Measurements from ENCODE around the gene ARTN. TPM values are rescaled to one million over a fixed set of nuclear protein-coding genes. Genes with fewer than 3 reads are reported as not detected.

The ARTN gene
- total RNA-seq, 3 donors from 2014 or later (not counting 1 experiment from before 2014, with no cell fraction given), result 1.4 TPM; not detected in 2

- Mint-ChIP-seq H3K27me3 (ENCODE audit: low read depth in 2 of 2) (no peaks in the 10 kb centered on the region), H3K4me1 (peaks cover 30 to 57% of the 10 kb centered on the region in 2 donors), H3K27ac (peak overlapping the region; percentile 88 to 98), H3K36me3 (no peaks in the 10 kb centered on the region), H3K9me3 (no peaks in the 10 kb centered on the region), H3K4me3 (peak overlapping the region; percentile 91)
- Histone ChIP-seq H3K4me3 (ENCODE audit: low read length) (peak overlapping the region; percentile 54), H3K27ac (ENCODE audit: low read length) (peak overlapping the region; percentile 95), H3K4me1 (ENCODE audit: control insufficient read depth, insufficient read depth, low read length) (peaks cover 33% of the 10 kb centered on the region), H3K36me3 (ENCODE audit: control insufficient read depth, insufficient read depth, low read length) (peaks cover 2% of the 10 kb centered on the region), H3K27me3 (ENCODE audit: control insufficient read depth, insufficient read depth, low read length) (no peaks in the 10 kb centered on the region), H3K9me3 (ENCODE audit: control insufficient read depth, insufficient read depth, low read length) (no peaks in the 10 kb centered on the region)
- ATAC-seq (no peak), DNase-seq (no peak)
- intact Hi-C loops (cut with micrococcal nuclease), result loop anchor here (1.0 kb wide), 2 partner anchors 24 to 29 kb away; partner anchors contain the start of gene ATP6V0B
- TF ChIP-seq CTCF (IDR thresholded peaks at IDR 0.05), result no peak
- WGBS (ENCODE audit: insufficient coverage), result 6% methylated on average over 3 of the region's 3 CpGs
Observed at GRCh38 chr1:43945674-43946235, 12.2 kb downstream of the ARTN start.

GRCh38 chr1:43946236-43947060, 12.8 kb downstream of the ARTN start, which contains the start of gene IPO13:
Gene IPO13, plus strand, starts transcription at chr1:43946950. Its CDS starts 651 bp downstream, at chr1:43947601.
- H3K27me3 ChIP-seq (ENCODE audit: control insufficient read depth, insufficient read depth, low read length), result no peaks in the 10 kb centered on the region
- peak within 1 kb of the TSS; percentile 95 for H3K27ac ChIP-seq (ENCODE audit: low read length)
- under 1% methylated on average over 74 of the region's 74 CpGs for WGBS (ENCODE audit: insufficient coverage)
- H3K4me1 Mint-ChIP-seq, result peaks cover 35 to 64% of the 10 kb centered on the region in 2 donors
- H3K36me3 Mint-ChIP-seq, result no peaks in the 10 kb centered on the region
- peak; percentile 57 for TF ChIP-seq CTCF (IDR thresholded peaks at IDR 0.05)
- intact Hi-C loops (cut with micrococcal nuclease), result loop anchor here (1.0 kb wide), 2 partner anchors 23 to 28 kb away; partner anchors contain the start of gene ATP6V0B
- H3K4me3 ChIP-seq (ENCODE audit: low read length), result peak within 1 kb of the TSS; percentile 54
- no peaks in the 10 kb centered on the region for H3K27me3 Mint-ChIP-seq (ENCODE audit: low read depth in 2 of 2)
- peak; percentile 95 to 97 for DNase-seq
- H3K4me1 ChIP-seq (ENCODE audit: control insufficient read depth, insufficient read depth, low read length), result peaks cover 33% of the 10 kb centered on the region
- peak within 1 kb of the TSS; percentile 88 to 98 for H3K27ac Mint-ChIP-seq
- peak within 1 kb of the TSS; percentile 91 for H3K4me3 Mint-ChIP-seq
- H3K9me3 ChIP-seq (ENCODE audit: control insufficient read depth, insufficient read depth, low read length), result no peaks in the 10 kb centered on the region
- H3K9me3 Mint-ChIP-seq, result no peaks in the 10 kb centered on the region
- peaks cover 2% of the 10 kb centered on the region for H3K36me3 ChIP-seq (ENCODE audit: control insufficient read depth, insufficient read depth, low read length)
- ATAC-seq, result peak; percentile 94 to 99 (median 96)

- DNase-seq (no peak), ATAC-seq (no peak)
- Histone ChIP-seq H3K4me1 (ENCODE audit: control insufficient read depth, insufficient read depth, low read length) (peaks cover 33% of the 10 kb centered on the region), H3K36me3 (ENCODE audit: control insufficient read depth, insufficient read depth, low read length) (peaks cover 2% of the 10 kb centered on the region), H3K27me3 (ENCODE audit: control insufficient read depth, insufficient read depth, low read length) (no peaks in the 10 kb centered on the region), H3K9me3 (ENCODE audit: control insufficient read depth, insufficient read depth, low read length) (no peaks in the 10 kb centered on the region), H3K4me3 (ENCODE audit: low read length) (peak overlapping the region; percentile 54), H3K27ac (ENCODE audit: low read length) (peak overlapping the region; percentile 95)
- 12% methylated on average over 26 of the region's 27 CpGs for WGBS (ENCODE audit: insufficient coverage)
- no peaks in the 10 kb centered on the region for H3K27me3 Mint-ChIP-seq (ENCODE audit: low read depth in 2 of 2)
- intact Hi-C loops (cut with micrococcal nuclease), result no loop called here
- peak overlapping the region; percentile 88 to 98 for H3K27ac Mint-ChIP-seq
- no peaks in the 10 kb centered on the region for H3K36me3 Mint-ChIP-seq
- peaks cover 35 to 65% of the 10 kb centered on the region in 2 donors for H3K4me1 Mint-ChIP-seq
- peak overlapping the region; percentile 91 for H3K4me3 Mint-ChIP-seq
- no peaks in the 10 kb centered on the region for H3K9me3 Mint-ChIP-seq
- TF ChIP-seq CTCF (IDR thresholded peaks at IDR 0.05), result no peak
Observed at GRCh38 chr1:43947061-43947873, 13.7 kb downstream of the ARTN start.

Measured in natural killer cell (primary cell).